GM18951 (cell line): Measurements from ENCODE around the gene THSD7B.

Source experiments
- POLR2A ChIP-seq: IDR thresholded peaks from 4 replicates; pipeline ENCODE4 v1.6.1; 2011; ENCODE audit warnings: mild to moderate bottlenecking; ENCODE audit not compliant: insufficient read length, insufficient read depth; ENCODE audit errors: extremely low read depth
- in situ Hi-C: fragments of 300-500 bp; cut with MboI; formaldehyde crosslinking; loops from one replicate; pipeline ENCODE4 v1.12.0; 2022; ENCODE audit warnings: low sequenced_read_pairs, mixed read lengths, inconsistent platforms; ENCODE audit not compliant: unreplicated experiment

The THSD7B gene

DNA sequence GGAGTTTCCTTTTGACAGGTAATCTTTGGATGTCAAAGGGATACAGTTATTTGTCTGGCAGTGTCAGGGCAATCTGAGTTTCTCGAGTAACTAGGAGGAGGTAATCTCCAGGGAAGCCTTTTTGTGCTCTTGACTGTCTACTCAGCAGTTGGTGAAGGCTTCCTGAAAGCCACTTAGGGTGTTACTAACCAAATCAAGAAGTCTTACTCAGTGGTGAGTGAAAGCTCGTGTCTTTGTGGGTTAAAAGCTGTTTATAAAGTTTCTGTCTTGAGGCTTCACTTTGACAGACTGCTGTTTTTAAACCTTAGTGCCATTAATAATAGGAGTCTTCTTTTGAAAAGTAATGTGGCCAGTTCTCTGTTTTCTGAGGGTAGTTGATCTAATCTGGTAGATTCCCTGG lies 1.7 kb downstream of the THSD7B start:
- TF ChIP-seq POLR2A = no peak
- in situ Hi-C loops = no loop called here

DNA sequence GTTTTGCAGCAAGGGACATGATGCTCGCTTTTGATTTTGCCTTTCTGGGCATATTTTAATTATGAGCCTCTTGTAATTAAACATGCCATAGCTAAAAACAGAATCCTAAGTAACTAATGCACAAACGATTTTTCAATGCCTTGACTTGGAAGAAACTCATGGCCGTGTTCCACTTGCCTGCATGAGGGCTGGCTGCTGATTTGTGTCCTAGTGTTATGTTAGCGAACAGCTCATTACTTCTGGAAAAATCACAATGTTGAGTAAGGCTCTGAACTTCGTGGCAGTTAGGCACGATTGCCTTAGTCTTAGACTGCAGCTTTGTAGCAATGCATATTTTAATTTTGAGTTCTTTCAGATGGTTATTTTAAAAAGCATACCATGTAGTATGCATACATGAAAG lies 4.5 kb downstream of the THSD7B start:
- in situ Hi-C loops = no loop called here
- no peak for TF ChIP-seq POLR2A

DNA sequence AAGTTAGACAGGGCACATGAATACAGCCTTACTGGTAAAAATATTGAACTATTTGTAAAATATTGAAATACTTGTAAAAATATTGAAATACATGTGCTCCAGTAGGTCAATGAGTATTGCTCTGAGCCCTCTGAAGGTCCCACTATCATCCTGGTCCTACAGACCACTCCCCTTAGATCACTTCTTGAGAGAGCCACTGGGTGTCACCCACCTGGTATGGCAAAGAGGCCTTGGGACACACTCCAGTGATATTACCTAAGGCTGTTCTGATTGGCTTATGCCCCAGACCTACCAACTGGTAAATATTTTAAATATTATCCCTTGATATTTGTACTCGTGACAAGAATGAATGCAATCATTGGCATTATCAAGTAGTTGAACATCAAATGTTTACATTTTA lies 5.0 kb downstream of the THSD7B start:
- in situ Hi-C loops = no loop called here
- TF ChIP-seq POLR2A = no peak

DNA sequence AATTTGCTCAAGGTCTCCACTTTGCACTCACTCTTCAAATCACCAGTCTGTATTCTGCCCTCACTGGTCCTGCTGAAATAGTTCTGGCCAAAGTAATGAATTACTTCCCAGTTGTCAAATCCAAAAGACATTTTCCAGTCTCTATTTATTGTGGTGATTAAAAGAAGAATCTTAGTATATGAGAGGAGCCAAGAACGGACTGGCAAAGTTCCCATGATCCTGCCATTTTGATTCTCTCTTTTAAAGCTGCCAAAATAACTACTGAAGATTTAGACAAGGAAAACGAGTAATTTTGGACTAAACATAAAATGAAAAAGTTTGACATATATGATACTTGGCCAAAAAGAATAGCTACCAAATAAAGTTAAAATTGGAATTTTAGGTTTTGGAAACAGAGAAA lies 12.0 kb downstream of the THSD7B start:
- no peak for TF ChIP-seq POLR2A
- in situ Hi-C loops = no loop called here

DNA sequence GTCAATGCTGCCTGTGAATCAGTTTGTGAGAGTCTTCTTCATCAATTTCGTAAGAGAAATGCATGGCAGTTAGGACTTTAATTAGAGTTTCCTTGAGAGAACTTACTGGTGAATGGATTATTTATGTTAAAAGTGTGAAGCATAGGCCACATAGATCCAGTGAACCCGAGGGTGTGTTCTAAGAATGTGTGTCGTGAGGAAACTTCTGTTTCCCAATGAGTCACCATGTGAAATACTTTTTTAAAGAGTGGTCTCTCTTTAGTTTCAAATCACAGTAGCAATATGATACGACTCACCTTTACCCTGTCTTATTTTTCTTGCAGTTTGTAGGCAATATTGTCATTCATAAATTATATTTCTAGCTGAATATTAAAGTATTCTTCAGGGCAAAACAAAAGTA lies 18.5 kb downstream of the THSD7B start:
- TF ChIP-seq POLR2A = no peak
- in situ Hi-C loops = no loop called here

DNA sequence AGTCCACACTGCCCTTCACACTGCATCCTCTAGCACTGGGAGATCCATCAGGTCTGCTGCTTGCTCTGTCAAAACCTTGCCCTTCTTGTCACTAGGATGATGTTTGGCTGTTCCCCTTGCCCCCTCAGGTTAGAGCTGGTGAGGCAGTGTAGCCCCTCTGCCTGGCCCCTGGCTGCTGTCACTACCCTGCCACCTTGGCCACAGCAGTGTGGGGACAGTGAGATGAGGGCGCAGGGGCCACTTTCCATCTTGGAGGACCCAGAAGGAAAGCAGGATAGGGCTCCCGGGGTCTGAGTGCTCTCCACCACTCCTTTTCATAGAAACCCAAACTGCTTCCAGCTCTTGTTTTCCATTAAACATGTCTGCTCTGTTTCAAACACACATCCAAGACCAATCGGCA lies 19.9 kb downstream of the THSD7B start:
- TF ChIP-seq POLR2A = no peak
- in situ Hi-C loops = no loop called here

DNA sequence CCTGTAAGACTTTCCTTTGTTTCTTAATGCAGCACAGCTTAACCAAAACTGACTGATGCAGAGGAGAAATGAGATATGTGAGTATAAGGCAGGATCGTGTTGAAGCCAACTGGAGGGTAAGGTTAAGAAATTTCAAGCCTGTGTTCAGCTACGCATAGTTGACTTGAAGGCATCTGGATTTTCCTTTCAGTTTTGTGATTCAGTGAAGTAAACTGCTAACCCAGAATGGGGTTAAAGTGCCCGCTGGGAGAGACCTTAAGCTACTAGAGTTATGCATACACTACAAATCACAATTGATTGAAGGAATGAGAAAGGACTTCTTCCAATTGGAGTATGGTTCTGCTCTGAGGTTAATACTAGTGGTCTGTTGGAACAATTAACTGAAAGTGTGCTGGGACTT lies 22.6 kb downstream of the THSD7B start:
- TF ChIP-seq POLR2A = no peak
- in situ Hi-C loops = no loop called here

DNA sequence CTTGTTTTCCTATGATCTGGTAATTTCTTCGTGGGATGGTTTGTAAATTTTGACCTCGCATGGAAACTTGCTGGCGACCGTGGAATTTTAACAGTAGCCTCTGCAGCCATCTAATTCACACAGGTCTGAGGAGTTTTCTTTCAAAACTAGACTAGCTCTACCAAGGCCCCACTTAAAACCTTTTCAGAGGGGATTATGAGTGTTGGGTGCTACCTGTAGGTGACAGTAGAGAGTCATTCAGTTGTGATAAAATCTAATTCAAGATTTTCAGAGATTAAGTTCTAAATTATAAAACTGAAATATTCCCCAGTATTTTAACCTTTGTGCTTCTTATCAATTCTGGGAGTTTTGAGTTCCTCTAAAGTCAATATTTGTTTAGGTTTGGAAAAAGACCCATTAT lies 31.0 kb downstream of the THSD7B start:
- in situ Hi-C loops = no loop called here
- no peak for TF ChIP-seq POLR2A

DNA sequence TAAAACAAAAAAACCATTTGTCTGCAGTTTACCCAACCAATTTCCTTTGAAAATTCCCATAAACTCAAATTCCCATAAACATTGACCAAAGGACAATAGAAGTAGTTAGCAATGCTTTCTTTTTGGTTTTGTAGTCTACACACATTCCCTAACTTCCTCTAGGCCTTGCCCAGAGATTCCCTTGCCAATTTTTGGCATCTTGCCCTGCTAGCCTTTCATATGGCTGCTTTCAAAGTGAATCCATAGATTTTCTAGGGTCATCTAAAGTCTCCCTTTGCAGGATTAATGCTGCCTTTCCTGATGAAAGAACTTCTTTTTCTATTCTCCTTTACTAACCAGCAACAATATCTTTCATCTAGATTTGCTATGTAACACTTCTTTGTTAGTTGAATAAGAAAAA lies 33.4 kb downstream of the THSD7B start:
- in situ Hi-C loops = no loop called here
- no peak for TF ChIP-seq POLR2A

DNA sequence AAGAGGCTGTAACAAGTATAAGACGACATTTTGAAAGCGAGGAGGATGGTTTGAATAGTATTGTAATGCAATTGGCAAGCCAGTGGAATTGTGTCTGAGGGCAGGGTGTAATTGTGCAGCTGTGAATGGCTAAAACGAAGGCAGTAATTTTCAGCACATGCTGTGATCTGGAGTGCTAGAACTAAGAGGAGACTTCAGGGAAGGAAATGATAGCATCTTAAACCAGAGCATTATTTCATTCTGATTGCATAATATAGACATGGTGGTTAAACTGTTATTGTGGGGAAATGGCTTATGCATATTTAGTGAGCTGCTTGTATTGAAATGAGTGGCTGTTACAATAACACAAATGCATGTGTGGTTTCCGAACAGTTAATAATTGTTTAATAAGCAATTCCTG lies 36.3 kb downstream of the THSD7B start:
- no peak for TF ChIP-seq POLR2A
- in situ Hi-C loops = no loop called here

DNA sequence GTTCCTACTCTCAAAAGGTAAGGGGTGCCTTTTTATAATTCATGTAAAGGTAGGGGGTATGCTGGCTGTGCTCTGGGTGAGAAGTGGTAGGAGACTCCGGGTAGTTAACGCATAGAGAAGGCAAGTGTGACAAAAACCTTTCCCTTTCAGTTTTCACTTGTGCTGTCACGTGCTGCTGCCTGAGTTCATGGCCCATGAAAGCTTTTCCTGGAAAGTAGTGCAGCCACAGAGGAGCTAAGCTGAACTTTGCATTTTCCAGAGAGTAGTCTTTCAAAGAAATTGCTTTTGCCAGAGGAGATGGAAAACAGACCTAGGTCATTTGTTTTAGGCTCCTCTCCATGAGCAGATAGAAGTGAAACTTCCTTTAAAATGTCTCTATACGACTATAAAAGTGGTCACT lies 44.7 kb downstream of the THSD7B start:
- in situ Hi-C loops = no loop called here
- no peak for TF ChIP-seq POLR2A

DNA sequence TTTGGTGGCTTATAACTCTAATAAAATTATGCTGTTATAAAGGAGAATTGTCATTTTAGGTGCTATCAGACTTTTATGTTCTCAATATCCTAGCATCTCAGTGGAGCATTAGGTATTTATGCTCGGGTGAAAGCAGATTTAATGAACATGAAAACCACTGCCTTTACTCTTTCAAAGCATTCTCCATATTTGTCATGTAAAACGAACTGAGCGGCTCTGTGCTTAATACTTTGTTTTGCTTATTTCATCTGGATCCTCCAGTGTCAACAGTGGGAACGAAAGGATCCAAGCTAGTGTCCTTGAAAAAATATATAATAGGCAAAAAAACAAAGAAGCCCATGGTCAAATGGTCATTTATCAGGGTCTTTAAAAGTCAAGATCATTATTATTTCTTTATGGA lies 53.5 kb downstream of the THSD7B start:
- in situ Hi-C loops = no loop called here
- no peak for TF ChIP-seq POLR2A

DNA sequence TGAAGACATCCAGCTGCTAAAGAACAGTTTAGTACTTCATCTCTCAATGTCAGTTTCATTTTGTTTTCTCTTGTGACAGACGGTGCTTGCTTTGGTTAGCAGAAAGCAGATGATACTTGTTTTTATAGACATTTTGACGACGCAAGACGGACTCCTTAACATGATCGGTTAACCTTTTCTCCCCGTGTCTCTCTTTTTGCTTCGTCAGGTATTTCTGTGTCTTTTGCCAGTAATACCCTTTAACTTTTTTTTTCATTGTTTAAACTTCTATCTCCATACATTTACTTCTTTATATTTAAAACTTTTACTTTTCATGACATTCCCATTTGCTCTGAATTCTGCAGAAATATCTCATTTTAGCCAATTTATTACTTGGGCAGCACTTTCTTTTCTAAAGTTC lies 57.9 kb downstream of the THSD7B start:
- in situ Hi-C loops = no loop called here

DNA sequence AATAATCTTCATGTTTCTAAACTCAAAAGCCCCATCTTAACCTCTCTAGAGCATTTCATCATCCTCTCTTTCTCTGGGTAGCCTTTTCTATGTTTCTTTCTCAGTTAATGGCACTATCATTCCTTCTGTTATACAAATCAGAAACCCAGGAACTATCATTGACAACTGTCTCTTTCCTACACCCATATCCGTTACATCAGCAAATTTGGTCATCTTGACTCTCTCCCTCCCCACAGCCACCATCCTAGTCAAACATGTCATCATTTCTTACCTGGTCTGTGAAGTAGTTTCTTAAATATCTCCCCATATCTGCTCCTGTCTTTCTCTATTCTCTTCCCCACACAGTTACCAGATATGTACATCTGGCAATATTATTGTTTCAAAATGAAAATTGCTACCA lies 62.8 kb downstream of the THSD7B start:
- in situ Hi-C loops = no loop called here
- TF ChIP-seq POLR2A = no peak

More for the DNA sequence above, 57.9 kb downstream of the THSD7B start:
- TF ChIP-seq POLR2A = no peak

DNA sequence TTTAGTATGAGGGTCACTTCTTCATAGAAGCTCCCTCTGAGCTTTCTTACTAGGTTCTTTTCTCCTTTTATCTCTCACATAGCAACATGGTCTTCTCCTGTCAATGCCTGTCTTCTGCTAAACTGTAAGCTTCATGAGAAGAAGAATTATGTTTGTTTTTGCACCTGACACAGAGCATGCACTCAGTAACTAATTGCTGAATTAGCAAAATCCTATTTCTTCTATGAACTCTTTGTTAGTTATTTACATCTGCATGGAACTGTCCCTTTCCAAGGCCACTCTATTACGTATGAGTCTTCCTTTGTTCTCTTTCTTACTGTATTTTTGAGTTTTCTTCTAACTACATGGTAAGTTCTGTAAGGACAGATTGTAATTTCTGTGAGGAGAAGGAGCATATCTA lies 63.4 kb downstream of the THSD7B start:
- TF ChIP-seq POLR2A = no peak
- in situ Hi-C loops = no loop called here

DNA sequence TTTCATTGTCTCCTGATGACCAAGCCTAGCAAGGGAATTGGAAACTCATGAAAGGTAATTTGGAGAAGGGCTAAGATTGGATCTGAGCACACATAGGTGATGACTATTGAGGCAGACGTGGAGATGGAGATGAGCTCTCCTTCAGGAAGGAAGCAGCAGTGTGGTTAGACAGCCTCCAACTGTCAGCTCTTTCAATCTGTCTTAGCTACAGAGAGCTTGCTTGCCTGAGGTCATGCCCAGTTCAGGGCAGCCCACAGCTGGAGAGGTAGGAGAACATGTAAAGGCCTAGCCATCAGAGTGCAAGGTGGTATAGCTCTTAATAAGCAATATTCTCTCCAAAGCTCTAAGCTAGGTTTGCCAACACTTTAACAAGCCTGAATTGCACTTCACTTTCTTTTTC lies 79.2 kb downstream of the THSD7B start:
- in situ Hi-C loops = no loop called here
- TF ChIP-seq POLR2A = no peak

DNA sequence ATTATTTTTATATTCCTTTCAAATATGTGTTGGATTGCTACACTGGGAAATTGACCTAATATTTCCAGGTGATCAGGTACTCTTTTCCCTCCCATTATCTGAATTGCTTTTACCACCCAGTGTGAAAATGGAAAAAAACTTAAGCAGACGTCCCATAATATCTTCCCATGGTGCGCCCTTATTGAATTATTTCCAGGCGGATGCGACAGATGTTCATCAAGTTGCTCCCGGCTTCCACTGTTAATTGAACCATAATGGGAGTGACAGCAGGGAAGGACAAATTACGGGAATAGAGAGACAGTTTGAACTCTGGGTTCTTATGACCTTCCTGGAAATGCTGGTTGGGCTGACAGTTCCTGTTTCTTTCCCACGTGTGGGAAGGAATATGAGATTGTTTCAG lies 93.3 kb downstream of the THSD7B start:
- in situ Hi-C loops = no loop called here
- no peak for TF ChIP-seq POLR2A
